ENCODE data around the gene ZNF521. TPM values are rescaled to one million over a fixed set of nuclear protein-coding genes. Genes with fewer than 3 reads are reported as not detected.
"Not testable (repeated sequence)": the region's sequence is repeated elsewhere in the genome, so short reads cannot be mapped to it uniquely, and the experiment has no call there.

Gene ZNF521
- total RNA-seq, 1 donor from 2014 or later: 130 TPM

GRCh38 chr18:25039781-25040180 lies 312.2 kb downstream of the ZNF521 start:
- no peak for DNase-seq (ENCODE audit: low read depth in 2 of 2)

GRCh38 chr18:25038261-25038660 lies 313.7 kb downstream of the ZNF521 start:
- no peak for DNase-seq (ENCODE audit: low read depth in 2 of 2)

GRCh38 chr18:25033747-25034471 lies 318.1 kb downstream of the ZNF521 start:
- no peak for DNase-seq (ENCODE audit: low read depth in 2 of 2)

GRCh38 chr18:25033175-25033574 lies 318.8 kb downstream of the ZNF521 start:
- DNase-seq (ENCODE audit: low read depth in 2 of 2): not testable (repeated sequence)

- DNase-seq (ENCODE audit: low read depth in 2 of 2): no peak
These were observed 322.2 kb downstream of the ZNF521 start for GRCh38 chr18:25029802-25030201.

- no peak for DNase-seq (ENCODE audit: low read depth in 2 of 2)
These were observed 332.0 kb downstream of the ZNF521 start for GRCh38 chr18:25019931-25020330.

GRCh38 chr18:25019086-25019860 lies 332.7 kb downstream of the ZNF521 start:
- no peak for DNase-seq (ENCODE audit: low read depth in 2 of 2)

GRCh38 chr18:25016666-25017065 lies 335.3 kb downstream of the ZNF521 start:
- DNase-seq (ENCODE audit: low read depth in 2 of 2): no peak

GRCh38 chr18:25016181-25016580 lies 335.8 kb downstream of the ZNF521 start:
- no peak for DNase-seq (ENCODE audit: low read depth in 2 of 2)
